SK-N-SH (cell line): Measurements from ENCODE around the gene SLC2A4. TPM values are rescaled to one million over a fixed set of nuclear protein-coding genes. Genes with fewer than 3 reads are reported as not detected.

ENCODE experiments used
- CTCF ChIA-PET: fragments of 300-600, 350-600 bp; formaldehyde crosslinking; extraction: SDS; loops from one replicate; lab custom pipeline; 2021; lab: Yijun Ruan, JAX
- POLR2A ChIA-PET: fragments of 350-600 bp; sonication (Branson Sonifier 250); formaldehyde crosslinking; extraction: SDS; loops from one replicate; lab custom pipeline; 2020; ENCODE audit warnings: antibody characterized with exemption, inconsistent platforms; lab: Yijun Ruan, JAX
- DNase-seq: peaks from one replicate; pipeline ENCODE4 v3.0.0; 2012
- H2AFZ ChIP-seq: fragments of 200-600 bp; sonication (generic); 2 replicates; pipeline ENCODE4 v1.8.1; 2016; ENCODE audit warnings: antibody characterized with exemption, mild to moderate bottlenecking, low read depth
- H3F3A ChIP-seq: fragments of 200-600 bp; sonication (generic); replicated peaks from 2 replicates; pipeline ENCODE3; 2016; ENCODE audit warnings: antibody characterized with exemption, mild to moderate bottlenecking; ENCODE audit not compliant: insufficient read depth
- H3K27ac ChIP-seq, 2 experiments: fragments of 200-500 bp in 1 of 2; fragments of 200-600 bp in 1 of 2; sonication (Bioruptor generic) in 1 of 2; sonication (generic), shearing (Covaris generic) in 1 of 2; 2 replicates each; pipeline versions ENCODE4 v1.5.1 to v1.6.1; 2014 to 2016; ENCODE audit warnings: low read depth in 2 of 2, inconsistent platforms in 1 of 2, low read length in 1 of 2, mild to moderate bottlenecking in 1 of 2, mixed read lengths in 1 of 2
- H3K27me3 ChIP-seq: fragments of 200-600 bp; sonication (generic), shearing (Covaris generic); 2 replicates; pipeline ENCODE4 v1.6.1; 2016; ENCODE audit warnings: mixed run types; ENCODE audit not compliant: insufficient read depth
- H3K36me3 ChIP-seq, 2 experiments: fragments of 200-500 bp in 1 of 2; fragments of 200-600 bp in 1 of 2; sonication (Bioruptor generic) in 1 of 2; sonication (generic) in 1 of 2; replicated peaks in 1 of 2; 2 replicates each; pipeline versions ENCODE3 to v1.5.1; 2014 to 2016; ENCODE audit warnings: low read length in 1 of 2, mild to moderate bottlenecking in 1 of 2; ENCODE audit not compliant: insufficient read depth in 2 of 2, control insufficient read depth in 1 of 2
- H3K4me1 ChIP-seq, 2 experiments: fragments of 200-500 bp in 1 of 2; fragments of 200-600 bp in 1 of 2; sonication (Bioruptor generic) in 1 of 2; sonication (generic), shearing (Covaris generic) in 1 of 2; 2 replicates each; pipeline versions ENCODE4 v1.5.1 to v1.6.1; 2014 to 2016; ENCODE audit warnings: low read depth in 1 of 2, low read length in 1 of 2, mixed run types in 1 of 2; ENCODE audit not compliant: insufficient read depth in 2 of 2, control insufficient read depth in 1 of 2
- H3K4me2 ChIP-seq: fragments of 200-600 bp; sonication (generic), shearing (Covaris generic); 2 replicates; pipeline ENCODE4 v1.6.1; 2017; ENCODE audit warnings: mixed run types
- H3K4me3 ChIP-seq, 2 experiments: fragments of 200-500 bp in 1 of 2; fragments of 200-600 bp in 1 of 2; sonication (Bioruptor generic) in 1 of 2; sonication (generic), shearing (Covaris generic) in 1 of 2; 2 replicates each; pipeline versions ENCODE4 v1.5.1 to v1.8.1; 2014 to 2016; ENCODE audit warnings: low read depth in 2 of 2, inconsistent platforms in 1 of 2, low read length in 1 of 2, mild to moderate bottlenecking in 1 of 2, mixed read lengths in 1 of 2, moderate library complexity in 1 of 2
- H3K79me2 ChIP-seq: fragments of 200-600 bp; sonication (generic); 2 replicates; pipeline ENCODE4 v1.8.1; 2017; ENCODE audit warnings: mild to moderate bottlenecking; ENCODE audit not compliant: insufficient read depth
- H3K9ac ChIP-seq: fragments of 200-600 bp; sonication (generic); 2 replicates; pipeline ENCODE4 v1.6.1; 2017; ENCODE audit warnings: mixed run types
- H3K9me2 ChIP-seq: fragments of 200-600 bp; sonication (generic); 2 replicates; pipeline ENCODE4 v1.6.1; 2017; ENCODE audit warnings: mixed run types
- H3K9me3 ChIP-seq: fragments of 200-600 bp; sonication (generic); 2 replicates; pipeline ENCODE4 v1.6.1; 2017; ENCODE audit warnings: mixed run types, mild to moderate bottlenecking, moderate library complexity
- H4K20me1 ChIP-seq: fragments of 200-600 bp; sonication (generic); 2 replicates; pipeline ENCODE4 v1.6.1; 2017; ENCODE audit warnings: mild to moderate bottlenecking, mixed run types; ENCODE audit not compliant: insufficient read depth
- ELF1 ChIP-seq: IDR thresholded peaks from 2 replicates; pipeline ENCODE4 v1.4.0; 2012
- FOSL2 ChIP-seq: IDR thresholded peaks from 2 replicates; pipeline ENCODE4 v1.4.0; 2012; ENCODE audit warnings: low read depth, mild to moderate bottlenecking, moderate library complexity, borderline replicate concordance
- FOXJ3 ChIP-seq: sonication (generic); formaldehyde crosslinking; IDR thresholded peaks from 2 replicates; pipeline ENCODE4 v1.5.1; 2020; ENCODE audit warnings: mild to moderate bottlenecking, missing genetic modification reagents
- GATA2 ChIP-seq: sonication (generic); formaldehyde crosslinking; IDR thresholded peaks from 2 replicates; pipeline ENCODE4 v1.5.0; 2020; ENCODE audit warnings: mild to moderate bottlenecking, missing genetic modification reagents
- IRF3 ChIP-seq: fragments of 150-350 bp; IDR thresholded peaks from 2 replicates; pipeline ENCODE4 v1.6.1; 2016; ENCODE audit warnings: mild to moderate bottlenecking, low read depth, low read length
- MXI1 ChIP-seq: IDR thresholded peaks from 2 replicates; pipeline ENCODE4 v1.6.1; 2012; ENCODE audit warnings: mild to moderate bottlenecking, low read depth, low read length, improper control_type of control experiment
- NFIC ChIP-seq: IDR thresholded peaks from 2 replicates; pipeline ENCODE4 v1.4.0; 2012; ENCODE audit warnings: borderline replicate concordance
- RCOR1 ChIP-seq: fragments of 150-350 bp; IDR thresholded peaks from 2 replicates; pipeline ENCODE4 v1.6.1; 2017; ENCODE audit warnings: antibody characterized with exemption, low read length
- RXRA ChIP-seq: IDR thresholded peaks from 2 replicates; pipeline ENCODE4 v1.4.0; 2012; ENCODE audit warnings: low read depth, mild to moderate bottlenecking, borderline replicate concordance
- USF1 ChIP-seq: IDR thresholded peaks from 2 replicates; pipeline ENCODE4 v1.4.0; 2012; ENCODE audit warnings: low read depth, borderline replicate concordance
- WGBS: methylation state at CpG from one replicate; pipeline ENCODE4 v1.1.6; 2017; ENCODE audit warnings: low lambda C conversion rate; 5-methylcytosine and 5-hydroxymethylcytosine counted together
- polyA plus RNA-seq, 3 experiments: library from polyadenylated mRNA; depleted of rRNA; stranded (reverse); fragments of >200 nt; gene quantifications; 2 replicates each; pipeline ENCODE4 v1.2.3, GENCODE V29; 2012
- TF ChIP-seq, protein P1 (sequence below): IDR thresholded peaks from 2 replicates; pipeline ENCODE4 v1.4.0; 2012; ENCODE audit warnings: low read depth, borderline replicate concordance

SLC2A4 gene
- polyA plus RNA-seq, 1 of the 3 experiments (the other 2 are of a cell fraction) = 0.44 TPM

DNA sequence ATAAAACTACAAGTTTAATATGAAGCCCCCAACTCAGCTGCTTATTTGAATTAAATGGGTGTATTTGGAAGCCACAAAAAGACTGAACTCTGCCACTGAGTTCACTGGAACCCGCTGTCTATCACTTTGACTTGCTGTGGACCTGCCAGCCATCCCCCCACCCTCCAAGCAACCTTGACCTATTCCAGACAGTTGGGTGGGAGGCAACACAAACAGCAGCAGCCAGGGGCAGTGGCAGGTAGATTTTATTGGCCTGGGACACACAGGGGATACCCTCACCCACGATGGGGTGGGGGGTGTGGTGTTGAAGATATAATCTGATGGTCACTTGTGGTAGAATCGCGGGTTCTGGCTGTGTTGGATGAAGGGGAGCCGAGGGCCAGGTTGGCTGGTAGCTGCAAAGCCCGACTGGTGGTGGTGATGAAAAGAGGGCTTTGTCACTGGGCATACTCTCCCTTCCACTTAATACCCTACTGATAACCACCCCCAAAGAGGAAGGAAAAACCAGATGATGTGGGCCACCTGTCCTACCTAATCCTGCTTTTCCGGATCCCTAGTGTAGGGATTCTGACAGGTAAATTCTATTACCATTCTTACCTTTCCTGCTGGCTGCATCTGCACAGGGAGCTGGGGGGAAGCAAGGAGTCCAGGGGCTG, 31.0 kb downstream of the SLC2A4 start:
- Histone ChIP-seq H3K9ac (no peak overlapping the region), H4K20me1 (peaks cover 62% of the 10 kb centered on the region), H3K4me1 (peaks cover 23 to 49% of the 10 kb centered on the region in 2 experiments), H3K27me3 (no peaks in the 10 kb centered on the region), H3K4me3 (no peak overlapping the region), H3K9me2 (no peaks in the 10 kb centered on the region), H3K4me2 (peak overlapping the region; percentile 30; the same call in 1 of the 2 replicates), H2AFZ (no peak overlapping the region), H3K36me3 (peaks cover 49 to 59% of the 10 kb centered on the region in 2 experiments), H3K9me3 (no peaks in the 10 kb centered on the region), H3F3A (peaks cover 64% of the 10 kb centered on the region), H3K79me2 (peaks cover 69% of the 10 kb centered on the region), H3K27ac (0 out of 4 replicates have a peak overlapping the region, but pooled peaks of 1 of the 2 experiments have one; percentile 8)
- WGBS = 65% methylated on average over 7 of the region's 7 CpGs
- DNase-seq = no peak
- TF ChIP-seq FOSL2 = no peak
- TF ChIP-seq MXI1 = no peak
- TF ChIP-seq RCOR1 = no peak
- TF ChIP-seq RXRA = no peak
- no peak for TF ChIP-seq USF1
- no peak for TF ChIP-seq IRF3
- no peak for TF ChIP-seq ELF1
- TF ChIP-seq NFIC = no peak
- TF ChIP-seq, protein P1, sequence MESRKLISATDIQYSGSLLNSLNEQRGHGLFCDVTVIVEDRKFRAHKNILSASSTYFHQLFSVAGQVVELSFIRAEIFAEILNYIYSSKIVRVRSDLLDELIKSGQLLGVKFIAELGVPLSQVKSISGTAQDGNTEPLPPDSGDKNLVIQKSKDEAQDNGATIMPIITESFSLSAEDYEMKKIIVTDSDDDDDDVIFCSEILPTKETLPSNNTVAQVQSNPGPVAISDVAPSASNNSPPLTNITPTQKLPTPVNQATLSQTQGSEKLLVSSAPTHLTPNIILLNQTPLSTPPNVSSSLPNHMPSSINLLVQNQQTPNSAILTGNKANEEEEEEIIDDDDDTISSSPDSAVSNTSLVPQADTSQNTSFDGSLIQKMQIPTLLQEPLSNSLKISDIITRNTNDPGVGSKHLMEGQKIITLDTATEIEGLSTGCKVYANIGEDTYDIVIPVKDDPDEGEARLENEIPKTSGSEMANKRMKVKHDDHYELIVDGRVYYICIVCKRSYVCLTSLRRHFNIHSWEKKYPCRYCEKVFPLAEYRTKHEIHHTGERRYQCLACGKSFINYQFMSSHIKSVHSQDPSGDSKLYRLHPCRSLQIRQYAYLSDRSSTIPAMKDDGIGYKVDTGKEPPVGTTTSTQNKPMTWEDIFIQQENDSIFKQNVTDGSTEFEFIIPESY = no peak
- TF ChIP-seq FOXJ3 (CRISPR knock-in tag) = no peak
- no peak for TF ChIP-seq GATA2 (CRISPR knock-in tag)
- POLR2A ChIA-PET = interaction anchor here (1.2 kb wide), 1 partner anchor 17 kb away, joined by 6 read pairs; the partner anchor contains the start of gene NEURL4
- CTCF ChIA-PET = interaction anchor here (0.6 to 2.2 kb wide), 8 partner anchors 10 to 94 kb away, joined by 3 to 8 read pairs (median 3); no protein-coding TSS in a partner anchor
